Measurements from ENCODE around the gene IFNLR1. TPM values are rescaled to one million over a fixed set of nuclear protein-coding genes. Genes with fewer than 3 reads are reported as not detected.

IFNLR1 gene
- total RNA-seq, 1 experiment from 2014 or later, result 9.6 TPM

DNA sequence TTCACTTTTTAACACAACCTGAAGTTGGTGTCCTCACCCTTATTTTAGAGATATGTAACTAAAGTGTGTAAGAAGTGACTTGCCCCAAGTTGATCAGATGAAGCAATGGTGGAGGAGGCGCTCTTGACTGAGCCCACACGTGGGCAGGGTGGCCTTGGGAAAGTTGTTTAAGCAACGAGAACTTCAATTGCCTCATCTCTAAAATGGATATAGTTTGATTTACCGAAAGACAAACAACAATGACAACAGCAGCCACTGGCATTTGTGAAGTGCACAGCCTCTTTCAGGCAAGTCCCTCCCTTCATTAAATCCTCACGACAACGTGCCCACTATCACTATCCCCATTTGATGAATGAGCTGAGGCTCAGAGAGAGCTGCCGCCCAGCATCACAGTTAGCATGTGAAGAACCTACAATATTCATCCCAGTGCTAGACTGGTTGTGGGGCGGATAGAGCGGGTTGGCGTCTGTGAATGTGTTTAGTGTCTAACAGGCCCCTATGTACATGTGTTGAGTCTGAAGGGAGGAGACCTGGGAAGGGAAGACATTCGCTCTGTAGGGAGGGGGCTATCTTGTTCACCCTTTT, 47.2 kb downstream of the IFNLR1 start:
- H3K4me3 Mint-ChIP-seq, result no peak overlapping the region
- Histone ChIP-seq H2BK5ac (ENCODE audit: insufficient read length, low read length) (no peak overlapping the region), H2BK12ac (ENCODE audit: insufficient read length, low read depth, low read length) (no peak overlapping the region), H3K18ac (ENCODE audit: insufficient read length, low read depth, low read length) (no peak overlapping the region), H3K79me2 (ENCODE audit: insufficient read depth, low read length) (no peaks in the 10 kb centered on the region), H4K5ac (ENCODE audit: insufficient read length, low read depth, low read length) (no peak overlapping the region), H3K14ac (ENCODE audit: insufficient read depth, low read length) (no peak overlapping the region), H3K27ac (ENCODE audit: insufficient read length, low read depth, low read length) (no peak overlapping the region), H3K23me2 (ENCODE audit: insufficient read length, low read depth, low read length, poor library complexity, severe bottlenecking) (no peaks in the 10 kb centered on the region), H3K4me2 (ENCODE audit: insufficient read depth, insufficient read length, low read length) (no peak overlapping the region), H3K9me3 (ENCODE audit: control insufficient read depth, low read depth, low read length) (no peaks in the 10 kb centered on the region), H3K4ac (ENCODE audit: low read depth, low read length) (no peak overlapping the region), H3K23ac (ENCODE audit: insufficient read length, low read depth, low read length) (no peak overlapping the region), H4K8ac (replicated peaks; ENCODE audit: insufficient read length, low read depth, low read length) (no peak overlapping the region), H3K9ac (ENCODE audit: extremely low read depth, insufficient read length, low read length) (no peak overlapping the region), H3K4me1 (ENCODE audit: insufficient read depth, low read length) (0 out of 2 replicates have a peak, but pooled peaks cover 2% of the 10 kb centered on the region), H2AK5ac (ENCODE audit: insufficient read length, low read length) (no peak overlapping the region), H3K27me3 (ENCODE audit: insufficient read depth, low read length) (no peaks in the 10 kb centered on the region), H2BK20ac (ENCODE audit: low read depth, low read length, poor library complexity, severe bottlenecking) (no peak overlapping the region), H4K20me1 (ENCODE audit: control insufficient read depth, insufficient read depth, insufficient read length) (no peaks in the 10 kb centered on the region), H4K91ac (ENCODE audit: insufficient read length, low read depth, low read length) (no peak overlapping the region), H3K56ac (ENCODE audit: insufficient read length, low read depth, low read length) (no peak overlapping the region), H2BK120ac (ENCODE audit: low read depth, low read length, poor library complexity, severe bottlenecking) (no peak overlapping the region), H3K79me1 (ENCODE audit: insufficient read depth, low read depth, low read length, poor library complexity, severe bottlenecking) (no peaks in the 10 kb centered on the region), H3T11ph (ENCODE audit: low read length) (no peak overlapping the region), H2AFZ (ENCODE audit: low read length) (no peak overlapping the region), H2BK15ac (ENCODE audit: low read depth, low read length) (no peak overlapping the region)
- no peaks in the 10 kb centered on the region for H3K36me3 Mint-ChIP-seq (ENCODE audit: insufficient read depth in 1 of 3, low read depth in 3 of 3)
- no CpG with 5 or more reads among the region's 11 CpGs for WGBS (ENCODE audit: extremely low coverage, insufficient read length, low lambda C conversion rate)
- H3K4me1 Mint-ChIP-seq, result peaks cover 4 to 9% of the 10 kb centered on the region in 2 experiments; a peak in 3 of 4 replicates
- no peak for DNase-seq
- TF ChIP-seq CTCF (conservative IDR thresholded peaks at IDR 0.05), result no peak
- H3K27ac Mint-ChIP-seq, result no peak overlapping the region
- no peaks in the 10 kb centered on the region for H3K9me3 Mint-ChIP-seq
- H3K27me3 Mint-ChIP-seq (ENCODE audit: low read depth), result peaks cover 6% of the 10 kb centered on the region

All from H9 (cell line).